DMS79 (cell line): ENCODE results near the gene ATP6V0D1.
A peak's percentile ranks its signal among the peaks of the same experiment; 100 is the strongest.
"Not testable (repeated sequence)": the region's sequence is repeated elsewhere in the genome, so short reads cannot be mapped to it uniquely, and the experiment has no call there.

Source experiments
- DNase-seq: peaks from one replicate; lab custom pipeline; 2025; lab: John Stamatoyannopoulos, UW

Gene ATP6V0D1

DNA sequence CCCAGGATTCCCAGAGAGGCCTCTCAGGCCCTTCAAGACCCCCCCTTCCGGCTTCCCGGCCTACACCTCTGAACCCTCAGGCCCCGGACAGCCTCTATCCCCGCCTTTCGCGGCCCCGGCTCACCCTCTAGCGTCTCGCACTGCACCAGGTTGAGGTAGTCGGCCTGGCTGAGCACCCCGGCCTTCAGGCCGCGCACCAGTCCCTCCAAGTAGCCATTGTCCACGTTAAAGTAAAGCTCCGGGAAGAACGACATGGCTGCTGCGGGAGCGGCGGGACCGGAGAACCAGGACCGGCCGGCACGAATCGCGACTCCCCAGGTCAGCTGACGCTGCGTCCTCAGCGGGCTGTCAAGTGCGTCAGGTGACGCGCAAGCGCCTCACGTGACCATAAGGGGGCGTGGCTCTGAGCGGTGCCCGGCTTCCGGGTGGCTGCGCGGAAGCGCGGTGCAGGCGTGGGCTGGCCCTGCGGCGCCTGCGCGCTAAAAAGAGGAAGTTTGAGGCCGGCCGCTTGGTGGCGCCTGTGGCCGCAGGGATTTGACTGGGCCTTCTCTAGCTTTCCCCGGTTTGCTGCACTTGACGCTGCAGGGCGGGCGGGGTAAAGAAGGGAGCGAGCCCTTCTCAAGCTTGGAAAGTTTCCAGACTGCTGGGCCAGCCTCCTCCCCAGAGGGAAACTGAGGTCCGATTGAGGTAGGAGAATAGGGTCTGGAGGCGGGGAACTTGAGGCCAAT lies at the start of gene ATP6V0D1:
Gene ATP6V0D1 (minus strand): TSS at position 325 of the 728 bp plus-strand sequence. CDS start 71 bp downstream, at position 254.
- peak; percentile 70 for DNase-seq

DNA sequence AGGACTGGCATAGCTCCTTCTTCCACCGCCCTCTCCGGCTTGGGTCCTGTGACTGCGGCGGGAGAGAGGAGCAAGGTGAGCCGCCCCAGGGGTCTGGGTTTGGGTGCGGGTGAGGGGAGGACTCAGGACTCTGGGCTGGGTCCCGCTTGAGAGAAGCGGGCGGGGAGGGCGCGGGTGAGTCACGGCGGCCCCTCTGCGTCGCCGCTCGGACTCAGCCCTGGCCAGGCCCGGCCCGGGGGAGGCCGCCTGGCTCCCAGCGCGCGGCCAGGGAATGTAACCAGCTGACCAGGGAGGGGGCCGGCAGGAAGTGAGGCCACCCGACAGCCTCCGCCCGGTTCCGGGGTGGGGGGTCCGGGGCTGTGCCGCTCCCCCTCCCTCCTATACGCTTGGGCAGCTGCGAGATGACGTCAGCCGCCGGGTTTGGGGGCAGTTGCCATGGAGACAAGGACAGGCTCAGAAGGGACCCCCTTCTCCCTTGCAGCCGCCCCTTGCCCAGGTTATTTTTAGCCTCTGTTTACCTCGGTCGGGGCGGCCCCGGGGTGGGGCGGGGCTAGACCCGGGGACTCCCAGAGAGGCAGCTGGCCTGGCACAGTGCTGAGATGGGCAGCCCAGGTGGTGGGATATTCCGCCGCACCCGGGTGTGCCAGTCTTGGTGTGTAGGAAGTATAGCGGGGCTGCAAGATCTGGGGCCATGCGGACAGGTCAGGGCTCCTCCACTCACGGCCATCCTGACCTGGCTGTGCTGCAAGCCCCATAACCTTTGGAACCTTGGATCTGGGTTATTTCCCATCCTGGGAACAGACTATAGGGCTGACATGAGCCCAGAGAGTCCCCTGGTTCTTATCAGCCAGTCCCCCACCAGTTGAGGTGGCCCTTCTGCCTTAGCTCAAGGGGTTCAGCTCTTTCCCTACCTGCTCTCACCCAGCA lies 49.3 kb upstream of the ATP6V0D1 start:
- no peak for DNase-seq

DNA sequence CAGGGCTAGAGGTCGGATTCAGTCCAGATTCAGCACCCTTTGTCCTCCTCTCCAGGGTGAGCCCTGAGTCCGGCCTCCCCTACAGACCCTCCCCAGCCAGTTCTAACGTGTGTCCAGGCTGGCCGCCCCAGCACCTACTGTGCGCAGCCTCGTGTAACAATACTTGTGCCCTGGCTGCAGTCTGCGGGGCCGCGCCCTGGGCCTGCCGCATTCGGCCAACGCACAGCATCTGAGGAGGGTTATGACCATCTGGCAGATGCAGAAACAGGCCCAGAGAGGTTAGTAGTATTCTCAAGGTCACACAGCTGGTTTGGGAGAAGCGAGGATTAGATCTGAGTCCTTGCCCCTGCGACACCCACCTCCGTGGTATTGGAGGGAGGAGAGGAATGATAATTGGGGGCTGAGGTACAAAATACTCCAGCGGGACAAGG lies 48.6 kb upstream of the ATP6V0D1 start:
- DNase-seq, result no peak

DNA sequence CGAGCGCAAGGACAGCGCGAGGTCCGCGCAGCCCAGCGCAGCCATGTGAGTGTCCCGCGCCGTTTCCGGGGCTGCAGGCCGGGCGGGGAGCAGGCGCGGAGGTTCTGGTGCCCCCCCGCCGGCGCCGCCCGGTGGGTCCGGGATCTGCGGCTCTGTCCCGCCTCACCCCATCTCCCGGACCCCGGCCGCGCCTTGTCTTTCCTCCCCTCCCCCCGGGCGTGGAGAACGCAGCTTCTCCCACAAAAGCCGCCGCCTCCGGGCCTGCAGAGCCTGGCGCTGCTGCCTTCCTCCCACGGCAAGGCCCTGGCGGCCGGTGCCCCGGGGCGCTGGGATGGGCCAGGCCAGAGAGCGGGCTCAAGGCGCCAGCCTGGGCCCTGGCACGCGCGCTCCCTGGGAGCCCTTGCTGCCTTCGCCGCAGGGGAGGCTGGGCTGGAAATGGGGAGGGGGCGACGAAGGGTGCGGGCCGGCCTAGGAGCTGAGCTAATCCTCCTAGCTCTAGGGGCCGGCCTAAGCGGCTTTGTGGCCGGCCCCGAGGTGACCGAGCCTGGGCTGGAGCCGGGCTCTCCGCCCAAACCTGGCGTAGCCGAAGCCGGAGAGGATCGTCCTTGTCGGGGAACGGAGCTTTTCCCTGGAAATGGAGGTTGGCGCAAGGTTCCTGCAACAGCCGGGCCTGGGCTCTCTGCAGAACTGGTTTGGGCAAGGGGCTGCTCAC lies 48.1 kb upstream of the ATP6V0D1 start:
- DNase-seq, result no peak

DNA sequence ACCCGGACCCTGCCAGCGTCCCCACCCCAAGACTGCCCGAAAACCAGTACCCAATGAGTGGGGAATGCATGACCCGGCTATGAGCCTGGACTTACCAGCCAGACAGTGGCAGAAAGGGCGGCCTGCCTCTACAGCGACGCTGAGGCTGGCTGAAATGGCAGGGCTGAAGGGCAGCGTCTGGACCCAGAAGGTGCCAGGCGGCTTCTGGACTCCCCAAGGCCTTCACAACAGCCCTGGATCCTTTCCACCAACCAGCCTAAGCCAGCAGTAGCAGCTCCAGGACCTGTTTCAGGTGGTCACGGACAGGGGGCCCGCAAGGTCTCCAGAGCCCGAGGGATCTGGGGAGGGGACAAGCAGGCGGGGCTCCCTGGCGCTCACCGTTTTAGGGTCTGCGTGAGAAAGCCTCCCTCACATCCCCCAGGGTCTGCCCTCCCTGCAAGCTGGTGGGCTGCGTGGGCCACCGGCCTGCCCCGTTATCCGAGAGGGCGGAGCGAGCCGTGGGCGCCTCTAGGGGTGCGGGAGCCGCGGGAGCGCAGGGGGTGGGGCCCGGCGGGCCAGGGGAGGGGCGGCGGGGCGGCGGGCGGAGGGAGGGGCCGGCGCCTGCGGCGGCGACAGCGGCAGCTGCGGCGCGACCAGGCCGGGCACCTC lies 47.4 kb upstream of the ATP6V0D1 start, which contains the start of gene RIPOR1:
Gene RIPOR1 (plus strand): TSS at position 608 of the 648 bp plus-strand sequence. CDS start 9,618 bp downstream, outside the sequence.
- no peak for DNase-seq

DNA sequence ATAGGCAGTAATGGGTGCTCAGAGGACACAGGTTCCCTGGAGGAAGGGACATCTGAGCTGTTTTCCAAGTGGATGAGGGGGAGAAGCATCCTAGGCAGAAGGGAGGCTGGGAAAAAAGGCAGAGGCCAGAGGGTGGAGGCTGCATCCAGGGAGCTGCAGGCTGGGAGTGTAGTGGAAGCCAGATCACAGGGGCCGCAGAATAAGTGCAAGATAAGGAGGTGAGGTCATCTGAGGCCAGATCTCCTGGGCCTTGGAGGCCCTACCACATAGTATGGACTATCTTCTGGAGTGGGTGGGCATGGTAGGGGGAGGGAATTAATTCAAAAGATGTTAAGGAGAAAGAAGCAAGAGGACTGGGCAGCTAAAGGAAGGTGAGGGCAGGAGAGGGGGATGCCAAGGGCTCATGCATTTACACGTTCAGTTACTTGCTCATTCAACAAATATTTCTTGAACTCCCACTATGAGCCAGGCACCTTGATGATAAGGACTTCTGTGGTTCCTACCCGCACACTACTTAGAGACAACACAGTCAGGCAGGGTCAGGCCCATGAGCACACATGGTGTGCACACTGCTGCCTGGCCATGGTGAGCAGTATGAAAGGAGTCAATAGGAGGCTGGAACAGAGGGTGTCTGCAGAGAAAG lies 45.3 kb upstream of the ATP6V0D1 start:
- DNase-seq, result no peak

DNA sequence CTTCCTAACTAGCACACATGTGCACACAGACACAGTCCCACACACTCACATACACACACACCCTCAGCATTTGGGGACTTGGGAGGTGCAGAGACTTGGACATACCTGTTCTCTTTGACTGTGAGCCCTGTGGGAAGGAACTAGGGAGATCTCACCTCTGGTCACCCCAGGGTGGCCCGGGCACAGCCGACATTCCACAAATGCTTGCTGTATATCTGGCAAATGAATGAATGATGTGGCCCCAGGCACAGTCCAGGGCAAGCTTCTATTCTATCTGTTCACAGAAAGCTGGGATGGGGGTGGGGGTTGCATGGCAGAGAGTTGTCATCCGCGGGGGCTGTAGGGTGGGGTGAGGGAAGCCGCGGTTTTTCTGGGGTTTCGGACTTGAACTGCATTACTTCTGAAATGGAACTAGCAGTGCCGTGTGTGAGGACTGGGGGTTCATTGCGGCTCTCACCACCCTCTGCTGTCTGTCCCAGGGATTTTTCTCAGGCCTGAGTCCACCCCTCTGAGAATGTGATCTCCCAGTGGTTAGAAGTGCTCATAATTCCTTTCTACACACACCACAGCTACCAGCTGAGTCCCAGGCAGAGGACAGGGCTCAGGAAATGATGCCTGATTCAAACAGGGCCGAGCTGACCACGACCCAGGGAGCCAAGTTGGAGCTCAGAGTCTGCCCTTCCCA lies 44.4 kb upstream of the ATP6V0D1 start:
- DNase-seq, result no peak

DNA sequence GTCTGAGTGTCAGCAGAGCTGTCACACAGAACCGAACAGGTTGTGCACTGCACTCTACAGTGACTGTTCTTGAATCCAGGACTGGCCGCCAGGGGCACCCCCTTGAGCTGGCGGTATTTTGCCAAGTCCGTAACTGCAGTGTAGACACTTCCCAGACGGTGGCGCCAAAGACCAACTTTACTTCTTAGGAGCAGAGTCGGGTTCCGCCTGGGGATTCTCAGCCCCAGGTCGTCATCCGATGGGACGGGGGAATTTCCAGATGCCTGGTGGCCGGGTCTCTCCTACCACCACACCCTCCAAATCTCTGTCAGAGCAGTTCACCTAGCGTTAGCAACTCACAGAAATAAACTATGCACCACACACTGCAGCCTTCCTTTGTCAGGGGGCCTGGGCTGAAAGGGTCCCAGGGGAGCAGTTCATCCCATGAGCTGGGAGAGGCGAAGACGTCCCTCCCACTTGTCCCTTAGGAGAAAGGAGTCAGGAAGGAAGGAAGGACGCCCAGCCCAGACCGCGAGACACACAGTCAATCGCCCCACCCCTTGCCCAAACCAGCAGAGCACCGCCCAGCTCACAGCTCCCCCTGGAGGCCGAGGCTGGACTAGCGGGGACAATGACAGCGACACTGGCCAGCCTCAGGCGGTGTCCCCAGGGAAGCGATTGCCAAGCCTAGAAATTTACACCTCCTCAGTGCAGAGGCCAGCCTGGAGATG lies 40.3 kb upstream of the ATP6V0D1 start:
- peak; percentile 58 for DNase-seq

DNA sequence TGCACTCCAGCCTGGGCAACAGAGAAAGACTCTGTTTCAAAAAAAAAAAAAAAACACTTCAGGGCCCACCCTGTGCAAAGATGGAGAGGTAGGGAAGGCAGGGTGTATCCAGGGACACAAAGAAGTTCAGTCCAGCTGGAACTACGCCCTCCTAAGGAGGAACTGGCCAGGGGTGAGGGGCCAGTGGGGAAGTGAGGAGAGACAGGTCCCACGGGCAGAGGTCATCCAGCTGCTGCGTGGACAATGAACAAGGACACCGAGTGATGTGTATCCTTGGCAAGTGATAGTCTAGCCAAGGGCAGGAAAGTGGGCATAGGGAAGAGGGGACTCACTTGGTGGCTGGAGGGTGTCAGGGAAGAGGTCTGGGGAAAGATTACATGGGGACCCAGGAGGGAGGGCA lies 38.3 kb upstream of the ATP6V0D1 start:
- DNase-seq, result no peak

DNA sequence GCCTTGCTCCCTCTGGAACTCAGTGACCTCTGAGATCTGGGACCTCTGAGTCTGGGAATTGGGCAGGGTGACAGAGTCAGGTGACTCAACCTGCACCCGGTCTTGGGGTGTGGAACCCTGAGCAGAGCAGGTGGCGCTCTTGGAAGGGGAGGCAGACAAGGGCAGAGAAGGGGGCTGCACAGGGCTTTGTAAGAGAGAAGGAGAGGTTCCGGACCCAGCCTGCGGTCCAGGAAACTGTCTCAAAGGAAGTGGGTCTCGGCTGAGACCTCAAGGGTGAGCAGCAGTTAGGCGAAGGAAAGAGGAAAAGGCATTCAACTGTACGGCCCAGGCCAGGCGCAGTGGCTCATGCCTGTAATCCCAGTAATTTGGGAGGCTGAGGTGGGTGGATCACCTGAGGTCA lies 37.7 kb upstream of the ATP6V0D1 start:
- no peak for DNase-seq

DNA sequence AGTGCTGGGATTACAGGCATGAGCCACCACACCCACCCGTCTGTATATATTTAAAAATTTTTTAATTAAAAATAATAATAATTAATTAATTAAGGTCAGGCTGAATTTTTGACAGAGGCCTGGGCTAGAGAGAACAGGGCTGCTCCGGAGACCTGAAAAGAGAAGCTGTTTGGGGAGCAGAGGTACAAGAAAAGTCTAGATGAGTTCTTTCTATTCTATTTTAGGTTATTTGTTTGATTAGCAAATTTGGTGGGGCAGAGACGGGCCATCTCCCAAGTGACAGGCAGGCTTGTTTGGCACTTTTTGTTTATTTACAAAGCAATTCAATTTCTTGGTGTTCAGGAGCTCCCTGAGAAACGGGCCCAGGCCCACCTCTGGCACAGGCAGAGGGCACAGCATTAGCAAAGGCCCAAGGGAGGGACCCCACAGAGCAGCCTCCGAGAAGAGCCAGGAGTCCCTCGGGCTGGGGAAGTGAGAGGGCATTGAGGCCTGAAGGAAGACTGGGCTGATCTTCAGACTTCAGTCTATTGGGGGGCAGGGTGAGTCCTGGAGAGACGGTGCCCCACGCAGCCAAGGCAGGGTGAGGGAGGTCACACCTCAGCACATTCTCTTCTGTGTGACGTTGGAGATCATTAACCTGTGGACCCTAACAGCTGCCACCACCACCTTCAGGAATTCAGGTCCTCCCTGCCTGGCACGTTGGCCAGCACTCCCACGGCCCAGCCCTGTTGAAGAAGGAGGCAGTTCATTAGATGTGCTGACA lies 36.9 kb upstream of the ATP6V0D1 start:
- DNase-seq, result no peak

DNA sequence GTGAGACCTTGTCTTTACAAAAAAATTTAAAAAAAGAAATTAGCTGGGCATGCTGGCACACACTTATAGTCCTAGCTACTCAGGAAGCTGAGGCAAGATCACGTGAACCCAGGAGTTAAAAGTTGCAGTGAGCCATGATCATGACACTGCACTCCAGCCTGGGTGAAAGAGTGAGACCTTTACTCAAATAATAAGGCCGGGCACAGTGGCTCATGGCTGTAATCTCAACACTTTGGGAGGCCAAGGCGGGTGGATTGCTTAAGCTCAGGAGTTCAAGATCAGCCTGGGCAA lies 36.1 kb upstream of the ATP6V0D1 start:
- no peak for DNase-seq

DNA sequence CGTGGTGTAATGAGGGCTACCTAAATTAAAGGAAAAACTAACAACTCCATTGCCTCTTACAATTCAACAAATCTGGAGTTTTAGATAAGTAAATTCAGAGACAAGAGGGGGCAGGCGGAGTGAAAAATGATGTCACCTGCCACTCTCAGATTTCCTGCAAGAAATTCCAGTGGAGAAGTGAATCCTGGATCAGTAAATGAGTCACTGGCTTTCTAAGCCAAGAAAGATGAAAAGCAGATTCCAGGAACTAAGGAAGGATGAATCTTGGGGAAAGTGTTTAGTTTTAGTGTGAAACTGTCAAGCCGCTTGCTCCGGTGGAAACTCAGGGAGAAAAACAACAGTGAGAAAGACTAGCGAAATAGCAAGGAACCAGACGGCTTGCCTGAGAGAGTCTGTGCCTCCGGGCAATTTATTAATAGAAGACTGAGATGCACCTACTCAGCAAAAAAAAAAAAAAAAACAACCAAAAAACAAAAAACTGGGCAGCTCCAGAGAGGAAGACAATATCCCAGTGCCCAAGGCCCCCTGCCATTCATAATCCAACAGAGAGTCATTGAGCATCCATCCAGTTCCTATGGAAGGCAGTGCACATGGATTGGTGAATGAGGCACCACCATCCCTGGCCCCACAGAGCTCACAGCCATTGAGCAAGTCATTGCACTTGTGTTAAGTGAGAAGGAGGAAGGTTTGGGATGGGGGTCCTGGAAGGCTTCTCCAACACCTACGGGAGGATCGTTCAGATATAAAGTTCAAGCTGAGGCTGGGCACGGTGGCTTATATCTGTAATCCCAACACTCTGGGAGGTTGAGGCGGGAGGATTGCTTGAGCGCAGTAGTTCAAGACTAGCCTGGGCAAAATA lies 35.6 kb upstream of the ATP6V0D1 start:
- no peak for DNase-seq

DNA sequence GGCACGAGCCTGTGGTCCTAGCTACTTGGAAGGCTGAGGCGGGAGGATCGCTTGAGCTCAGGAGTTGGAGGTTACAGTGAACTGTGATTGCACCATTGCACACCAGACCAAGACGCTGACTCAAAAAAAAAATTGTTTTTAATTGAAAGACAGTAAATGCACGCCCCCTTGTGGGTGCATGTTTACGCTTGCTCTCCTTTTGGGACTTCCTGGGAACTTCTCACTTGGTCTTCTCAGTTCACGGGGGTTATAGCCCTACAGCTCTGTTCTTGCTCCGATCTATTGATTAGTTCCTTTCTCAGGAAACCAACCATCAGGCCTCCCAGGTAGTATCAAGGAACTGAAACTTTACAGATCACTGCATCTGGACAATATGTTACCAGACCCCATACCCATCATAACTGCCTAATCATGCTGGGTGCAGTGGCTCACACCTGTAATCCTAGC lies 33.4 kb upstream of the ATP6V0D1 start:
- peak; percentile 41 for DNase-seq

DNA sequence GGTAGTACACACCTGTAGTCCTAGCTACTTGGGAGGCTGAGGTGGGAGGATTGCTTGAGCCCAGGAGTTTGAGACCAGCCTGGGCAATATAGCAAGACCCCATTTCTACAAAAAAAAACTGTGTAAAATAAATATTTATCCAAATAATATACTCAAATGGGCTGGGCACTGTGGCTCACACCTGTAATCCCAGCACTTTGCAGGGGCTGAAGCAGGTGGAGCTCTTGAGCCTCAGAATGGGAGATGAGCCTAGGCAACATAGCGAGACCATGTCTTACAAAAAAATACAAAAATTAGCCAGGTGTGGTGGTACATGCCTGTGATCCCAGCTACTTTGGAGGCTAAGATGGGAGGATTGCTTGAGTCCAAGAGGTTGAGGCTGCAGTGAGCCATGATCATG lies 32.9 kb upstream of the ATP6V0D1 start:
- DNase-seq, result not testable (repeated sequence)

DNA sequence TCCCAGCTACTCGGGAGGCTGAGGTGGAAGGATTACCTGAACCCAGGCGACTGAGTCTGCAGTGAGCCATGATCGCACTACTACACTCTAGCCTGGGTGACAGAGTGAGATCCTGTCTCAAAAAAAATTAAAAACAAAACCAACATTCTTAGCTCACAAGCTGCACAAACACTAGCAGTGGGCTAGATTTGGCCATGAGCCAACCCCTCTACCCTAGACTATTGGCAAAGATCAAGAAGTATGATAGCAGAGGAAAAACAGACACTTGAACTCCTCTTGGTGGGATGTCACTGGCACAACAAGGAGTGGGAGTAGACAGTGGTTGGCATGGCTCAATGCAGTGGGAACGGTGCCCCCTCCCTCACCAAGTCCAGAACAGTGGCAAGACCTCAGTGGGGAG lies 28.1 kb upstream of the ATP6V0D1 start:
- peak; percentile 41 for DNase-seq

DNA sequence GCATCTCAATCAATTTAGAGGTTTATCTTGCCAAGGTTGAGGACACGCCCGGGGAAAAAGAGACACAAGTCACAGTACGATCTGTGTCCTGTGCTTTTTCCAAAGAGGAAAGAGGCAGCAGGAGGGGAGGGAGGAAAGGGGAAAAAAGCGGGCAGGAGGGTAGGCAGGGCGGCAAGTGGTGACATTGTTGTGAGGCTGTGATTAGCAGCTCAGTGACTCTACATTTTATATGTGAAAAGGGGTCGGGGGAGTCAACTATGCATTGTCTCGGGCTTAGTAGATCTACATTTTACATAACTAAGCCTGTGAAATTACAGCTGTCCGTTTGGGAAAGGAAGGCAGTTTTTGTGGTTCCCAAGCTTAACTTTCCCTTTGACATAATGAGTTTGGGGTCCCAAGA lies 25.5 kb upstream of the ATP6V0D1 start:
- no peak for DNase-seq
